ENCODE measurements around the gene FBXO10.

The FBXO10 gene, protein sequence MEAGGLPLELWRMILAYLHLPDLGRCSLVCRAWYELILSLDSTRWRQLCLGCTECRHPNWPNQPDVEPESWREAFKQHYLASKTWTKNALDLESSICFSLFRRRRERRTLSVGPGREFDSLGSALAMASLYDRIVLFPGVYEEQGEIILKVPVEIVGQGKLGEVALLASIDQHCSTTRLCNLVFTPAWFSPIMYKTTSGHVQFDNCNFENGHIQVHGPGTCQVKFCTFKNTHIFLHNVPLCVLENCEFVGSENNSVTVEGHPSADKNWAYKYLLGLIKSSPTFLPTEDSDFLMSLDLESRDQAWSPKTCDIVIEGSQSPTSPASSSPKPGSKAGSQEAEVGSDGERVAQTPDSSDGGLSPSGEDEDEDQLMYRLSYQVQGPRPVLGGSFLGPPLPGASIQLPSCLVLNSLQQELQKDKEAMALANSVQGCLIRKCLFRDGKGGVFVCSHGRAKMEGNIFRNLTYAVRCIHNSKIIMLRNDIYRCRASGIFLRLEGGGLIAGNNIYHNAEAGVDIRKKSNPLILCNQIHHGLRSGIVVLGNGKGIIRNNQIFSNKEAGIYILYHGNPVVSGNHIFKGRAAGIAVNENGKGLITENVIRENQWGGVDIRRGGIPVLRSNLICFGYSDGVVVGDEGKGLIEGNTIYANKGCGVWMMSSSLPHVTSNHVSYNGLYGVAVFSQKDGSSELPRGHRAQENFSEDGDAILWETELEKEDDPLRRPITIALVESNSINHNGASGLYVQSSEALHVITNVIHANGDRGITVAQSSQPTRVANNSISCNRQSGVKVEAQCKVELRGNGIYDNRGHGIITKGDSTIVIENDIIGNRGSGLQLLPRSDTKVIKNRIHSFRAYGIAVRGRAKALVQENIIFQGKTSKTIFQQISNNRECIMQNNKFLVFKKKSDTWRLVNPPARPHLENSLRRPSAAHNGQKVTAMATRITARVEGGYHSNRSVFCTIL

DNA sequence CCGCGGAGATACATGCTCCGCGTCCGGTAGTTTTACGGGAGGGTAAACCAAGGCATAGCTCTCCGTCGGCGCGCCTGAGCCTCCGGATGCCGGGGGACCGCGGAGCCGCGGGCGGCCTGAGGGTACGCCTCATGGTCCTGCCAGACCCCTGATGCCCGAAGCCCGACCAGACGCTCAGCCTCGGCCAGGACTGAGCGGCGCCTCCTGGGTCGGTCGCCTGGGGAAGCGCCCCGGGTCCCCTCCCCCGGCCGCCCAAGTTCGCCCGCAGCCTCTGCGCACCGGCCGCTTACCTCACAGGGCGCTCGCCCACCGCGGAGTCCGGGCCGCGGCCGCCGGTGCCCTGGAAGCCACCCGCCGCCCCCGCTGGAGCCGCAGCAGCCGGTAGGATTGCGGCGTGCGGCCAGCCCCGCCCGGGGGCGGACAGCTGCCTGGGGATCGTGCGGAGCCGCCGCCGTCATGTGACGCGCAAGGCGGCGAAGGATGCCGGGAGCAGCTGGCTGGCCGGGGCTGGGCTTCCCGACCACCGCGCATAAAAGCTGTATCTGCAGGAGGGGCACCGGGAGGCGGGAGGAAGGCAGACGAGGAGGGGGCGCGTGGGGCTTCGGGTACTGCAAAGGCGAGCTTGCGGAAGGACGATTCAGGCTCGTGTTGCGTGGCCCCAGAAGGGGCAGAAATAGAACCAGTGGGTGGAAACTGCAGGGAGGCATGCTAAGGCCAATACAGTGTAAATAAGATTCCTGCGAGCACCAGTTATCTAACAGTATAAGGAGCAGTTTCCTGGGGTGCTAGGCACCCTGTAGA, at the start of gene FBXO10:
TSS of gene FBXO10 (minus strand) at position 460 of the 801 bp plus-strand sequence. CDS start 34,612 bp downstream, outside the sequence.
- in situ Hi-C loops (cut with MboI; ENCODE audit: low sequenced_read_pairs, unreplicated experiment), result no loop called here
- TF ChIP-seq CTCF (IDR thresholded peaks at IDR 0.05; ENCODE audit: borderline replicate concordance, control extremely low read depth, extremely low read depth, insufficient read depth, missing control alignments), result no peak
- peak; percentile 86 for DNase-seq (ENCODE audit: low spot score)

GRCh38 chr9:37625758-37626147, 49.6 kb upstream of the FBXO10 start:
- no peak for TF ChIP-seq CTCF (IDR thresholded peaks at IDR 0.05; ENCODE audit: borderline replicate concordance, control extremely low read depth, extremely low read depth, insufficient read depth, missing control alignments)

GRCh38 chr9:37625036-37625757, 49.0 kb upstream of the FBXO10 start:
- DNase-seq (ENCODE audit: low spot score), result no peak
- TF ChIP-seq CTCF (IDR thresholded peaks at IDR 0.05; ENCODE audit: borderline replicate concordance, control extremely low read depth, extremely low read depth, insufficient read depth, missing control alignments), result no peak
- in situ Hi-C loops (cut with MboI; ENCODE audit: low sequenced_read_pairs, unreplicated experiment), result no loop called here

More at GRCh38 chr9:37625758-37626147, 49.6 kb upstream of the FBXO10 start:
- in situ Hi-C loops (cut with MboI; ENCODE audit: low sequenced_read_pairs, unreplicated experiment), result no loop called here
- no peak for DNase-seq (ENCODE audit: low spot score)

GRCh38 chr9:37624073-37624472, 47.9 kb upstream of the FBXO10 start:
- in situ Hi-C loops (cut with MboI; ENCODE audit: low sequenced_read_pairs, unreplicated experiment), result no loop called here
- DNase-seq (ENCODE audit: low spot score), result no peak
- TF ChIP-seq CTCF (IDR thresholded peaks at IDR 0.05; ENCODE audit: borderline replicate concordance, control extremely low read depth, extremely low read depth, insufficient read depth, missing control alignments), result no peak

DNA sequence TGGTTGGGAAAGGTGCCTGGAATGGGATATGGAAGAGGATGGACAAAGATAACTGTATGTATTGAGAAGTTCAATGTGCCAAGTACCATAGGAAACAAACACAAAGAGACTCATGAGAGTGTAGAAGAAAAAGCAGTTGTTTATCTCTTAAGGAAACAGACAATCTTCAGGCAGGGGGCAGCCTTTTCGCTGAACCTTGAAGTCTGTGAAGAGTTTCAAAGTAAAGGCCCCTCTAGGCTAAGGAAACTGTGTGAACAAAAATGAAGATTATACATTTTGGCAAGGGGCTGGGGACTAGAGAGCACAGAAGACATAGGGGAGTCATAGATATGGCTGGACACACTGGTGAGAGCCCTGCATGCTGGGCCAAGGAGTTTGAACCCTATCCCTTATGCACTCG, 47.1 kb upstream of the FBXO10 start:
- no peak for TF ChIP-seq CTCF (IDR thresholded peaks at IDR 0.05; ENCODE audit: borderline replicate concordance, control extremely low read depth, extremely low read depth, insufficient read depth, missing control alignments)
- in situ Hi-C loops (cut with MboI; ENCODE audit: low sequenced_read_pairs, unreplicated experiment), result no loop called here
- no peak for DNase-seq (ENCODE audit: low spot score)
